Inferior parietal cortex (tissue), 1 donor: Measurements from ENCODE around the gene CLCN6.
"Not testable (repeated sequence)": the region's sequence is repeated elsewhere in the genome, so short reads cannot be mapped to it uniquely, and the experiment has no call there.

Experiments used
- DNase-seq: peaks from one replicate; pipeline ENCODE4 v3.0.0-alpha.2; 2016; ENCODE audit errors: extremely low spot score

Gene CLCN6

DNA sequence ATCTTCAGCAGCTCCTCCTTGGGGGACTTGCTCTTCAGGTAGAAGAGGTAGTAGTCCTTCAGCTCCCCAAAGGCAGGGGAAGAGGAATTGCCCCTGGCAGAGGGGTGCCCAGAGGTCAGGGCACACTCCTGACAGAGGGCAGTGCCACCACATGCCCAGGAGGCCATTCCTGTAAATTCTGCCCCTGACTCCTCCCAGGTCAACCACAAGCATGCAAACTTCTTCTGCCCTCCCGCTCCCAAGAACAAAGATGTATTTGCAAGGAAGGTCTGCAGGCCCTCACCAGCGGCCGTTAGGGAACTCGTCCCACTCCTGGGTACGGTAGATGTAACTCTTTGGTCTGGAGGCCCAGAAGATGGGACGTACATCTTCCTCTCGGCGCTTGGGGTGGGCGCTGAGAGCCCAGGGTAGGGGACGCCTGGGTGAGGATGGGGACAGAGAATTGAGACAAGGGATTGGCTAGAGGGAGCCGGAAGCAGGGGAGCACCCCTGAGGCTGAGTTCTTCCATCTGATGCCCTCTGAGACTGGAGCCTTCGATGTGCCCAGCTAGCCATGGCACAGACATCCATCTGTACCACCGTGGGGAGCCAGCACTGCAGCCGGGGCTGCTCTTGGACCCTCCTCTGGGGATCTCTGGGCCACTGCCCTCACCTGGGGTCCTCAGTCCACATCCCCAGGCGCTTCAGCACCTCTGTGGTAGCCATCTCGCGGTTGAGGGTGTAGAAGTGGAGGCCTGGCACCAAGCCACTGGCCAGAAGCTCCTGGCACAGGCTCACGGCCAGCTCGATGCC lies 11.3 kb upstream of the CLCN6 start:
- no peak for DNase-seq

DNA sequence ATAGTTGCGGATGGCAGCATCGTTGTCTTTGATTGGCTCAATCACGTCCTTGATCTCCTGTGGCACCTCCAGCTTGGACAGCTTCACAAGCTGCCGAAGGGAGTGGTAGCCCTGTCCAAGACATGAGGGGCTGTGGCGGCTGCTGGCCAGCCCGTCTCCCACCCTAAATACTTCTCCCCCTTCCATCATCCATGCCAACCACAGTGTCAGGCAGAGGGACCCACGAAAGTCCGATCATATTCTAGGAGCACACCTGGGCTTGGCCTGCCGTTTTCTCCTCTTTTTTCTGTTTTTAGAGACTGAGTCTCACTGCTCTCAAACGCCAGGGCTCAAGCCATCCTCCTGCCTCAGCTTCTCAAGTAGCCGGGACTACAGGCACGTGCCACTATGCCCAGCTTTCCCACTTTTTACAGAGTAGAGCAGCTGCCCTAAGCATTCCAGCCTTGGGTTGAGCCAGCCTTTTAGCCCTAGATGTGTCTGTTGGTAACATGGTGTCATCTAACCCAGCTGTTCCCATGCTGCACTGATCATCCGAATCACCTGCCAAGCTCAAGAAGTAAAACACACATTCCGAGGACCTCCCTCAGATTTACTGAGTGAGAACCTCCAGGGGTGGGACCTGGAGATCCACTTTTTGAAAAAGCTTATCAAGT lies 10.6 kb upstream of the CLCN6 start:
- DNase-seq = no peak

DNA sequence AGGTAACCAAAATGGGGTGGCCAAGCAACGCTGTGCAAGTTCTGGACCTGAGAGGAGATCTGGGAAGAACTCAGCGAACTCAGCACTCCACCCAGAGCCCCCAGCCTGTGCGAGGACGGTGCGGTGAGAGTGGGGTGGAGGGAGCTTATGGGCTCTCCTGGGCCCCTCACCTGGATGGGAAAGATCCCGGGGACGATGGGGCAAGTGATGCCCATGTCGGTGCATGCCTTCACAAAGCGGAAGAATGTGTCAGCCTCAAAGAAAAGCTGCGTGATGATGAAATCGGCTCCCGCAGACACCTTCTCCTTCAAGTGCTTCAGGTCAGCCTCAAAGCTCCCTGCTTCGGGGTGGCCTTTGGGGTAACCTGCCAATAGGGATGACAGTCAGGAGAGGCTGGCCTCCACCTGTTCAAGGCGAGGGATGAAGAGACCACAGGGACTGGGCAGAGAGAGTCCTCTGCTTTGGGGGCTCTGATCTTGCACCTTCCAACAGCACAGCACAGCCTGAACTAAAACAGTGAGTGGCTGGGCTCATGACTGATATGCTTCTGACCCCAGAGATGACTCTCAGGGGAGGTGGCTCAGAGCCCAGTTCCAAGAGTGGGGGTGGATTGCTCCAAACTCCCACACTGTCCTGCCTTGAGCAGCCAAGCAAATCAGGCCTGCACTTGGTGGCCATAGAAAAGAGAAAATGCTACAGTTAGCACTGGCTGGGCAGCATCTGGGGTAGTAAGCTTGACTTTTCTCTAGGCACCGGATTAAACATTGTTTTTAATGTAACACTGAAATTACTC lies 9.8 kb upstream of the CLCN6 start:
- DNase-seq = no peak

DNA sequence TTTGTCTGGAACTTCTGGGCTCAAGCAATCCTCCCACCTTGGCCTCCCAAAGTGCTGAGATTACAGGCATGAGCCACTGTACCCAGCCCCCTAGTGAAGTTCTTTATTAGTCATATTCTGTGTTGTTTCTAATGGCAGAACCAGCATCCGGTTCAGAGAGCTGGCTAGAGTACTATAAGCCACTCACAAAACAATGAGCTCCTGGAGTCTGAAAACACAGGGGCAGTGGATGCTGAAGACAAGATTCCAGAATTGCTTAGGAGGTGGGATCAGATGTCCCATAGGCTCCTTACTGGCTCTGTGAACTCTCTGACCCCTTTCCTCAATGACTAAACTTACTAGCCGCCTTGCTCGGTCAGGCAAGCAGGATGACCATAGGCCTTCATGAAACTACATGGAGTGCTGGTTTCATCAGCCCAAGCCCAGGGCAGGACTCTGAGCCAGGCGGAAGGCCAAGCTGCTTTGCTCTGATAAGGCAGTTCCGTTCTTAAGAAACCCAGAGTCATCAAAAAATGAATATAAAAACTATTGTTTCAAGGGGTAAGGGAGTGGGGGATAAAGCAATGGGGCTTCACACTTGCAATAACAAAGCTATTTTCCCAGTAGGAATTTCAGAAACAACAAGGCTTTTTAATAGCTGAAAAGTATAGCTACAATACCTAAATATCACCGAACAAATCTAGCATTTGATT lies 8.3 kb upstream of the CLCN6 start:
- no peak for DNase-seq

DNA sequence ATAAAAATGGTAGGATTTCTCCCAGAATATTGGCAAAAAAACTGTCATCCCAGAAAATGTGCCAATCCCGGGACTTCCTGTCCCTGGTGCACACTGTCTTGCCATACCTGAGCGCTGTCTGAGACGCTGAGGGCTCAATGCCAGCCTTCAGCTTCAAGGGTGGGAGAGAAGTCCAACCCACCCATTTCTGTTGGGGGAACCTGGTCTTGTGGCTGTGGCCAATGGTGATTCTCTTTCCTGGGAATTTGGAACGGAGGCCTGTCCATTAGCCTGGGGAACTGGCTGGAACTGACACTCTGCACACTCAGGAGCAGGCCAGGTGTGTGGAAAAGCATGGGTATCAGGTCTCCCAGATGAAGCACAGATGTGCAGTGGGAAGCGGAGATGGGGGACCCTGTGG lies 6.9 kb upstream of the CLCN6 start:
- no peak for DNase-seq

DNA sequence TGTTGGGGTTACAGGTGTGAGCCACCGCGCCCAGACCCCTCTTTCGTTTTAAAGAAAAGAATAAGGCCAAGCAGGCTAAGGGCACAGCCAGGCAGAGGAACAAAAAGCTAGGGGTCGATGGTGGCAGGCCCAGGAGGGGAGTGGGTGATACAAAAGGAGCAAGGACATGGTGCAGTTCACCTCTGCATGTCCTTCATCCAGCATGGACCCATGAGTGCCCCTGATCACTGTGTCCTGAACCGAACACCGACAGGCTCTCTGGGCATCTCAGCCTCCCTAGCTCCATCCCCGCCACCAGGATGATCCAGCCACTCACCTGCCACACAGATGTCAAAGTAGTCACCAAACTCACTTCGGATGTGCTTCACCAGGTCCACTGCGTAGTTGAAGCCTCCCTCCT lies 6.1 kb upstream of the CLCN6 start:
- DNase-seq = no peak

DNA sequence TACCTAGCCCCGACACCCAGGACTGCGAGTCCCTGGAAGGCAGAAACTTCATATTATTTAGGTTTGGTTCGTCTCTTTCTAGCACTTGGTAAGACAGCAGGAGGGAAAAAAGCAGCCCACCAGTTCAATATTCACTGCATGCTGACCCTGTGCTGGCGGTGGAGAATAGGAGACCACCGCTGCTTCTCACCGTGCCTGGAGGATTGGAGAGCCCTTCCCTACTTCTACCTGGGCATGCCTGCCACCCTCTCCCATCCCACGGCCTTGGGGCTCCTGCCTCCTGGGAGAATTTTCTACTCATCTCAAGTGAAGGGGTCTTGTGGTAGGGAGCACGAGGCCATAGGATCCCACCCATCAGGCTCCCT lies 5.6 kb upstream of the CLCN6 start:
- no peak for DNase-seq

DNA sequence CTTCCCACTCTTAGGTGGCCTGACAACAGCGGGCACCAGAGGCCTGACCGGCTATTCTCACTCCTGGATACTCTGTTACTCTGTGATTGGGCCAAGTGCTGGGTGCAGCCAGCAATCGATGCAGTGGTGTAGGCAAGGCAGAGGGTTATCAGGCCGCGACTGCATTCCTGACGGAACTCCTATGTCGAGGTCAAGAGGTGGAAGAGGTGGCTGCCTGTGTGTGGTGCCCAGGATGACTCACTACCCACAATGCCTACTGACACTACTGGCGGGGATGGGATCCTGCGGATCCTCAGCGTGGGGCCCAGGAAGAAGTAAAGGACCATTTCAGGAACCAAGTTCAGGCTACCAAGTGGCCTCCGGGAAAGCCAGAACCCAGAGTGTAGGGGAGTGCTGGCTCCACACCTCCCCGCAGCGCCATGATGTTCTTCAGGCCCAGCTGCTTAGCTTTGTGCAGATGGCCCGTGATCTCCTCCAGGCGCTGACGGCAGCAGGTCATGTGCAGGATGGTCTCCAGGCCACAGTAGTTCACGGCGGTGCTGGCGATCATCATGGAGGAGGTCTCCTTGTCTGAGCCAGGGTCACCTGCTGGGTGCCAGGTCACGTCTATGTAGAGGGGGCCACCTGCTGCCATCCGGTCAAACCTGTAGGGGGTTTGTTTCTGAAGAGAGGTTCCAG lies 5.1 kb upstream of the CLCN6 start:
- no peak for DNase-seq

DNA sequence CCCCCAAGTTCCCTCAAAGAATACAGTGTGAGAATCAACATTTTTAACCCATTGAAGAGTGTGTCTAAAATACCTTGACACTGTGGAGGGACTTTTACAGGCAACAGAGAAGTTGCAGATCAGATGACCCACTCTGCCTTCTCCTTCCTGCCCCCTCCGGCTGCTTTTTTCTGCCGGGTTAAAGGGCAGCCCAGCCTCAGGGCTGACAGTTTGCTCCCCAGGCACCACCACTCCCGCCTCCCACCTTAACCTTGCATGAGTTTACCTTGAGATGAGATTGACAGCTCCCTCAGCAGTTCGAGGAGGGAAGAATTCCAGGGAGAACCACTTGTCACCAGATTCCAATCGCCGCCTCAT lies 3.4 kb upstream of the CLCN6 start:
- no peak for DNase-seq

DNA sequence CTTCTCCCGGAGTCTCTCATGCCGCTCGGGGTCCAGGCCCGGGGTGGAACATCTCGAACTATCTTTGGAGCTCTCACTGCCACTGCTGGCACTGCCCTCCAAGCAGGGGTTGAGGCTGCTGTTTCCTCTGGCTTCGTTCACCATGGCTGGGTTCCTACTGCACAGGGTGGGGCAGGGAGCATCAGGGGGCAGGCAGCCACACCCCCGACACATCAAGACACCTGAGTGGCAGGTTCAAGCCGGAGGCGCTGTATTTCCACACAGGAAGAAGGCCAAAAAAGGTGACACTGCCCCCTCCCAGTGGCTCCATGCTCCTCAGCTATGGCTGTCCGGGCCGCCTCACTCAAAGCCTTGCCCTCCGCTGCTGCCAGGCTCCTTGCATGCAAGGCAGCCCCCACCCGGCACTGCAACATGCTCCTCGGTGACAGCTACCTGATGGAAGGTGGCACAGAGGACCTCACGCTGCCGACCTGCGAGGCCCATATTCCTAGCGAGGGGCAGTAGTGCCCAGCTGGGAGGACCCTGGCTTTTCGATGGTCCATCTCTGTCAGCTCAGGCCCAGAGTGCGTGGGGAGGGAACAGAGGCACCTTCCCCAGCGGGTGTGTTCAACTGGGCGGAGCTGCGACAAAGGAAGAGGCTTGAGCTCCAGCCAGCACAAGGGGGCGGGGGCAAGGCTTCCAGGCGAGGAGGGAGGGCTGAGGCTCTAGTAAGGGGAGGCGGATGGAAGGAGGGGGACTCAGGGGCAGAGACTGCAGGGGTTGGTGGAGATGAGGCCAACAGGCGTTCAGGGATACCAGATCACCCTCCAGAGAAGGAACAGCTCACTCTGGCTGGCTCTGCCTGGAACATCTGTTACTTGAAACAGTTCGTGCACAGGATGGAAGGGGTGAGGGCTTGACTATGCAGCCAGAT lies 2.8 kb upstream of the CLCN6 start:
- peak; percentile 54 for DNase-seq

DNA sequence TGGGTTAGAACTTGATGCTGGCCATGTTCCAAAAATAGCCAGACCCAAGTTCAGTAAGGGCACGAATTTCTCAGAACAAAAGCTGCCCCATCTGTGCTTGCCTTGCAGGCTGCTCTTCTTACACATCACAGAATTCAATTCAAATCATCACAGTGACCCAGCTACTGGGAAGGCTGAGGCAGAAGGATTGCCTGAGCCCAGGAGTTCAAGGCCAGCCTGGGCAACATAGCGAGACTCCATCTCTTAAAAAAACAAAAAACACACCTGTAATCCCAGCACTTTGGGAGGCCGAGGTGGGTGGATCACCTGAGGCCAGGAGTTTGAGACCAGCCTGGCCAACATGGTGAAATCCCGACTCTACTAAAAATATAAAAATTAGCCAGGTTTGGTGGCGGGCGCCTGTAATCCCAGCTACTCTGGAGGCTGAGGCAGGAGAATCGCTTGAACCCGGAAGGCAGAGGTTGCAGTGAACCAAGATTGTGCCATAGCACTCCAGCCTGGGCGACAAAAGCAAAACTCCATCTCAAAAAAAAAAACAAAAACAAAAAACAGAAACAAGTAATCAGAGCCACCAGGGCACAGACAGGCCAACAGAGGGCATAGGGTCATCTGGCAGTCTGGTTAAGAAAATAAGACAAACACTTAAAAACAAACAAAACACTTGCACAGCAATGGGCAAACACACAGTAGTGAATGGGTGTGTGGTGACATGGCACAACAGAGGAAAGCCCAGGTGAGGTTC lies 1.9 kb upstream of the CLCN6 start:
- DNase-seq = not testable (repeated sequence)

DNA sequence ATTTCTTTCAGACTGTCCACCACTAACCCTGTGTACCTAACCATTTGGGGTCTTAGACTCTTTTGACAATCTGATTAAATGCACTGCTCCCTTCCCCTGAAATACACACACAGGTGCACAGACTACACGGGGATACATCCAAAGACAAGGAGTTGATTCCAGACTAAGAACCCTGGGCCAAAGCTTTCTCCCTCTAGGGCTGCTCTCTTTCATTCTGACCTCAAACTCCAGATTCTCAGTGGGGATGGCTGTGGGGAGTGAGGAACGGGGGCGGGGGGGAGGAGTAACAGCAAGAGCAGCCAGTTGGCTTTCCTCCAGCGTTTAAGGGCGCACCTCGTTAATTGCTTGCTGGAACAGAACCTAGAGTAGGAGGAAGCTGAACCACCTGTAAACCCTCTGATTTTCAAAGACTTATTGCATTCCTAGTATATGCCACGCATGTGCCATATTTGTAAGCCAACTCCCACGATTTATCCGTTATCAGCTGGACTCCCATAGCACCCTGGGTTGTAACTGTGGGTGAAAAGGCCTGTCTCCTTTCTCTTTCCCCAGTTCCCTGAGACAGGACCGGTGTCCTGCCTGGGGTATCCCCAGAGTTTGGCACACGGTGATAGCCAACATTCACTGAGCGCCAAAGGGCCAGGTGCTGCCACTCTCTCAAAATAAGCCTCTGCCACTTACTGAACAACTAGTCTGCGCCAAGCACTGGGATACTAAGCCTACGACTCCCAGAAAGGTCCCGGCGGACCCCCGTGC lies 1.1 kb upstream of the CLCN6 start:
- DNase-seq = no peak

DNA sequence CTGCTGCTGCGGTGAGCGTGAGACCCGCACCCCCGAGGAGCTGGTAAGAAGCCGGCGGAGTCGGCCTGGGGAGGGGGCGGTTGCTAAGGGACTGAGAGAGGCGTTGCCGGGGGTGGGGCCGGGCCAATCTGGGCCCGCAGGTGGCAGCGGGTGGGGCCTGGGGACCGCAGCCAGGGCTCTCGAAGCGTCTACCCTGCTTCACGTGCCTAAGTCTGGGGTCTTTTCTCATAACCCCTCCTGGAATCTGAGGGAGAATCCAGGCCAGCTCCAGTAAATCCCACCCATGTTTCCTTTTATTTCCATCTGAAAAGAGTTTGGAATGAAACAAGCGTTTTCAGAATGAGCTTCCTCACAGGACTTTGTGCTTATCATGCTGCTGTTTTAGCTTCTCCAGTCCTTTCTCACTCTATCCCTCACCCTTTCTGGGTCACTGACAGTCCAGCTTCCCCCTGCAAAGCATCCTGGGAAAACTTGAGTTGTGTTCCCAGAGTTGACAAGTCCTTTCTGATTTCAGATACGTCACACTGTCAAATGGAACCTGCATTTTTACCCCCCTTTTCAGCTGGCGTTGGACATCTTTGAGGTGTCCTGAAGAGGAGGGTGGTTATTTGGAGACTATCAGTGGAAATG lies 431 bp downstream of the CLCN6 start:
- peak; percentile 68 for DNase-seq

DNA sequence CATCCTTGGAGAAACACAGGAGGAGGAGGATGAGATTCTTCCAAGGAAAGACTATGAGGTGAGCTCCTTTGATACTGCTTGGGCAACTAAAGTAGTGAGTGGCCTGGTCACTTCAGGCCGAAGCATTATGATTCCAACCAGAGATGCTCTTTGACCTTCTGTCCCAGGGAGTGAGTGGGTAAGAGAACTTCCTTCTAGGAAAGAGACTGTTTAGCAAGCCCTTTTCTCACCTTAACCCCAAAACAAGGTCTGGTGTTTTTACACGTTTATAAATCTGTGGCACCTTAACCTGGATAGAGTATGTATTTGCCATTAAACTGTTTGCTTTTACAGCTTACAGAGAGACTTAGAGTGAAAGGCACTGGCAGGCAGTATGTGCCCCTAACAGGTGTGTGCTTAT lies 1.1 kb downstream of the CLCN6 start:
- no peak for DNase-seq

DNA sequence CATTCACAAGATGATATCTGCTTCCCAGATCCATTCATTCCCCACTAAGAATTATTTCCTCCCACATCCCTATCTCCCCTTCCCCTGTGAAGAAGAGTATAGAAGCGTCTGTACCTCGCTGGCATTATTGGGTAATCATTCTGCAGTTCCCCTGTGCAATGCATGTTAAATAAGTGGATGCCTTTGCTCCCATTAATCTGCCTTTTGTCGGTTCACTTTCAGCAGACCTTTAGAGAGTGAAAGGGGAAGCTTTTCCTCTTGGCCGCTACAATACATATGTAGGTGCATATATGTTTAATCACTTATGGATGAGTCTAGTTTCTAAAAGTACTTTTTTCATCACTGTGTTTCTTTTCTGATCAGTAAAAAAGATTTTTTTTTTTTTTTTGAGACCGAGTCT lies 7.0 kb downstream of the CLCN6 start:
- DNase-seq = no peak

DNA sequence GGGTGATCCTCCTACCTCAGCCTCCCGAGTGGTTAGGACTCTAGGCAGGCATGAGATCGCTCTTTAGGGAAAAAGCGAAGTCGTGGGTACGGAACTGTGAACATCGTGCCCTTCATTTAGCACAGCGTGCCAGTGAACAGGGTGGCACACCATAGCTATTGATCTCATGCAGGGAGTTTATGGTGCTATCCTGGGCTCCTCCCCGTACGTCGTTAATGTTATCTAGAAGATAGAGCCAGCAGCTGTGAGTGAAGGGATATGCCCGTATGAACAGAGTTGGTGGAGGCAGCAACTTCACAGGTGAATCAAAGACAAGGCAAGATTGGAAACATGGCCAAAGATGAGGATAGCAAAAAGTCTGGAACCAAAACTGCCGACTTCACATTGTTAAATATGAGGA lies 11.2 kb downstream of the CLCN6 start:
- no peak for DNase-seq

DNA sequence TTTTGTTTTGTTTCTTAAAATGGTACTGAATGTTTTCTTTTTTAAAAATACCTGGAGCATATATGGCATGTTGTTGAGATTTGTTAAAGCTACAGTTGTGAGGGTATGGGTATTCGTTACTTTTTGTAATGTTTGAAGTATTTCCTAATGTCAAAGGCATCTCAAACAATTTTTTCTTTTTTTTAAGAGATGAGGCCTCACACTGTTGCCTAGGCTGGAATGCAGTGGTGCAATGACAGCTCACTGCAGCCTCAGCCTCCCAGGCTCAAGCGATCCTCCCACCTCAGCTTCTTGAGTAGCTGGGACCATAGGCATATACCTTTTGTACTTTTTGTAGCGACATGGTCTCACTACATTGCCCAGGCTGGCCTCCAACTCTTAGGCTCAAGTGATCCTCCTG lies 16.1 kb downstream of the CLCN6 start:
- no peak for DNase-seq

DNA sequence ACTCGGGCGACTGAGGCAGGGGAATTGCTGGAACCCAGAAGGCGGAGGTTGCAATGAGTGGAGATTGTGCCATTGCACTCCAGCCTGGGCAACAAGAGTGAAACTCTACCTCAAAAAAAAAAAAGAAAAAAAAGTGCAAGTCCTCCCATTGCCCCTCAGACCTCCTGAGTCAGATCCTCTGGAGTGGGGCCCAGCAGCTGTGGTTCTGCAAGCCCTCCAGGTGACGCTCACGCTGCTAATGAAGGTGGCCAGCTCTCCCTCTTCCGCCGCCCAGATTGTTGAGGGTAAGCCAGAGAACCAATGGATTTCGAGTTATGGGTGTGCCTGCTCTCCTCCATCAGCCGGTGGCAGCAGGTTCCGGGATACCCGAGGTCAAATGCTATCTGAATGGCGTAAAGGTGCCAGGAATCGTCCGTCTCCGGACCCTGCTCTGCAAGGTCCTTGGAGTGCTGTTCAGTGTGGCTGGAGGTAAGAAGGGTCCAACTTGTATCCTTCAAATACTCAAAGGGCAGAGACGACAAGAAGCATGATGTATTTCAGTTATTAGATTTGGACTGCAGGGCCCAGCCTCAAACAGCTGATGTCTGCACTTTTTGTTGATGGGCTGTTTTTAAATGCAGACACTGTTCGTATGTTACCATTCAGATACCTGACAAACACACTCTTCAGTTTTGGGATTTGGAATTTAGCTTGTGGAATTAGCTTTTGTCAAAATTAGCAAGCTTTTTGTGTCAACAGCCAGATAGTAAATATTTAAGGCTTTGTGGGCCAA lies 17.6 kb downstream of the CLCN6 start:
- DNase-seq = no peak
